ENCODE measurements around the gene ACAD10. TPM values are rescaled to one million over a fixed set of nuclear protein-coding genes. Genes with fewer than 3 reads are reported as not detected.

The ACAD10 gene
- total and polyA plus RNA-seq, 7 donors: 5.8 to 31.0 (median 12.8) TPM

- TF ChIP-seq EP300 (IDR thresholded peaks at IDR 0.05): no peak
- TF ChIP-seq CTCF (IDR thresholded peaks at IDR 0.05): peak in 3 of 4 experiments; percentile 20 to 45 (median 43)
- no peak for TF ChIP-seq POLR2A (IDR thresholded peaks at IDR 0.05)
- TF ChIP-seq POLR2AphosphoS5 (IDR thresholded peaks at IDR 0.05): peak; percentile 54 to 90 (median 73)
- intact Hi-C loops (cut with DNase I): loop anchor here (2.0 kb wide), 1 partner anchor 33 kb away; no protein-coding TSS in a partner anchor
- Histone ChIP-seq H3K9me3 (no peaks in the 10 kb centered on the region), H3K4me3 (no peak overlapping the region), H3K27ac (peak overlapping the region; percentile 9 to 53 (median 36)), H3K27me3 (no peaks in the 10 kb centered on the region), H3K4me1 (peaks cover 0 to 29% (median 27%) of the 10 kb centered on the region in 4 donors), H3K36me3 (peaks cover 41 to 95% (median 74%) of the 10 kb centered on the region in 4 donors)
- DNase-seq: peak; percentile 86
- WGBS, 2 donors: 28 to 55% methylated on average over 8 of the region's 8 CpGs
Measured at GRCh38 chr12:111788178-111788654, 102.4 kb downstream of the ACAD10 start.

- Histone ChIP-seq H3K27ac (peak overlapping the region in 2 of 4 donors; percentile 1 to 53), H3K27me3 (no peaks in the 10 kb centered on the region), H3K9me3 (no peaks in the 10 kb centered on the region), H3K4me3 (no peak overlapping the region), H3K4me1 (peaks cover 0 to 29% (median 27%) of the 10 kb centered on the region in 4 donors), H3K36me3 (peaks cover 29 to 95% (median 68%) of the 10 kb centered on the region in 4 donors)
- 81 to 91% methylated on average over 11 of the region's 11 CpGs for WGBS, 2 donors
- no peak for DNase-seq
- intact Hi-C loops (cut with DNase I): loop anchor here (2.0 kb wide), 1 partner anchor 35 kb away; no protein-coding TSS in a partner anchor
- TF ChIP-seq POLR2A (IDR thresholded peaks at IDR 0.05) (no peak), CTCF (IDR thresholded peaks at IDR 0.05) (no peak), POLR2AphosphoS5 (IDR thresholded peaks at IDR 0.05) (peak in 2 of 4 donors; percentile 28 to 34), EP300 (IDR thresholded peaks at IDR 0.05) (no peak)
Measured at GRCh38 chr12:111789779-111790178, 103.9 kb downstream of the ACAD10 start.

GRCh38 chr12:111791507-111791906, 105.7 kb downstream of the ACAD10 start:
- peak overlapping the region; percentile 51 to 70 (median 58) for H3K27ac ChIP-seq
- peaks cover 0 to 29% (median 27%) of the 10 kb centered on the region in 4 donors for H3K4me1 ChIP-seq
- peak; percentile 69 for DNase-seq
- TF ChIP-seq CTCF (IDR thresholded peaks at IDR 0.05): no peak
- no peak for TF ChIP-seq POLR2AphosphoS5 (IDR thresholded peaks at IDR 0.05)
- no peak for TF ChIP-seq POLR2A (IDR thresholded peaks at IDR 0.05)
- no peak for TF ChIP-seq EP300 (IDR thresholded peaks at IDR 0.05)
- H3K4me3 ChIP-seq: no peak overlapping the region
- H3K36me3 ChIP-seq: peaks cover 27 to 95% (median 69%) of the 10 kb centered on the region in 4 donors
- H3K27me3 ChIP-seq: no peaks in the 10 kb centered on the region
- H3K9me3 ChIP-seq: no peaks in the 10 kb centered on the region
- WGBS, 2 donors: 78 to 89% methylated on average over 8 of the region's 8 CpGs
- intact Hi-C loops (cut with DNase I): no loop called here

- H3K4me1 ChIP-seq: peaks cover 0 to 24% (median 23%) of the 10 kb centered on the region in 4 donors
- TF ChIP-seq POLR2AphosphoS5 (IDR thresholded peaks at IDR 0.05): peak in 1 of 4 donors; percentile 25
- no peak for TF ChIP-seq POLR2A (IDR thresholded peaks at IDR 0.05)
- DNase-seq: peak; percentile 90
- peak overlapping the region; percentile 51 to 70 (median 62) for H3K27ac ChIP-seq
- H3K36me3 ChIP-seq: peaks cover 35 to 95% (median 66%) of the 10 kb centered on the region in 4 donors
- intact Hi-C loops (cut with DNase I): no loop called here
- H3K27me3 ChIP-seq: no peaks in the 10 kb centered on the region
- 75 to 87% methylated on average over 27 of the region's 27 CpGs for WGBS, 2 donors
- H3K4me3 ChIP-seq: no peak overlapping the region
- H3K9me3 ChIP-seq: no peaks in the 10 kb centered on the region
Measured at GRCh38 chr12:111792155-111792855, 106.5 kb downstream of the ACAD10 start.

GRCh38 chr12:111792856-111793235, 107.0 kb downstream of the ACAD10 start:
- 86 to 91% methylated on average over 3 of the region's 3 CpGs for WGBS, 2 donors
- peak overlapping the region; percentile 51 to 70 (median 62) for H3K27ac ChIP-seq

More at GRCh38 chr12:111792856-111793235, 107.0 kb downstream of the ACAD10 start:
- Histone ChIP-seq H3K27me3 (no peaks in the 10 kb centered on the region), H3K4me3 (no peak overlapping the region), H3K9me3 (no peaks in the 10 kb centered on the region), H3K4me1 (peaks cover 0 to 23% (median 19%) of the 10 kb centered on the region in 4 donors), H3K36me3 (peaks cover 38 to 95% (median 69%) of the 10 kb centered on the region in 4 donors)
- TF ChIP-seq POLR2A (IDR thresholded peaks at IDR 0.05): no peak
- no peak for TF ChIP-seq POLR2AphosphoS5 (IDR thresholded peaks at IDR 0.05)
- no peak for TF ChIP-seq EP300 (IDR thresholded peaks at IDR 0.05)
- no peak for TF ChIP-seq CTCF (IDR thresholded peaks at IDR 0.05)
- DNase-seq: no peak
- intact Hi-C loops (cut with DNase I): no loop called here
